HEK293T (cell line): Measurements from ENCODE around the gene SNTG2.

Experiments used
- ARNT ChIP-seq: fragments of 450-650 bp; IDR thresholded peaks from 2 replicates; pipeline ENCODE4 v1.6.1; 2017; ENCODE audit warnings: mild to moderate bottlenecking
- BHLHE40 ChIP-seq: fragments of 450-650 bp; IDR thresholded peaks from 2 replicates; pipeline ENCODE4 v1.6.1; 2016; ENCODE audit warnings: mild to moderate bottlenecking, moderate library complexity, borderline replicate concordance
- CTBP1 ChIP-seq: fragments of 450-650 bp; IDR thresholded peaks from 2 replicates; pipeline ENCODE4 v1.6.1; 2016; ENCODE audit warnings: borderline replicate concordance
- ELF4 ChIP-seq: fragments of 450-650 bp; IDR thresholded peaks from 2 replicates; pipeline ENCODE4 v1.6.1; 2017; ENCODE audit warnings: antibody characterized with exemption
- FOXA1 ChIP-seq: fragments of 450-650 bp; IDR thresholded peaks from 2 replicates; pipeline ENCODE4 v1.6.1; 2016; ENCODE audit warnings: mild to moderate bottlenecking
- FOXK2 ChIP-seq: fragments of 450-650 bp; IDR thresholded peaks from 2 replicates; pipeline ENCODE4 v1.6.1; 2016; ENCODE audit warnings: mild to moderate bottlenecking
- FOXM1 ChIP-seq: fragments of 450-650 bp; IDR thresholded peaks from 2 replicates; pipeline ENCODE4 v1.6.1; 2017; ENCODE audit warnings: mild to moderate bottlenecking, borderline replicate concordance
- HDGF ChIP-seq: fragments of 450-650 bp; IDR thresholded peaks from 2 replicates; pipeline ENCODE4 v1.6.1; 2017; ENCODE audit warnings: antibody characterized with exemption, borderline replicate concordance
- L3MBTL2 ChIP-seq: fragments of 450-650 bp; conservative IDR thresholded peaks from 2 replicates; pipeline ENCODE4 v1.6.1; 2016; ENCODE audit warnings: mild to moderate bottlenecking
- NFRKB ChIP-seq: fragments of 450-650 bp; IDR thresholded peaks from 2 replicates; pipeline ENCODE4 v1.6.1; 2016; ENCODE audit warnings: mild to moderate bottlenecking, moderate library complexity
- SP1 ChIP-seq: fragments of 450-650 bp; IDR thresholded peaks from 2 replicates; pipeline ENCODE4 v1.6.1; 2017
- SUZ12 ChIP-seq: fragments of 450-650 bp; IDR thresholded peaks from 2 replicates; pipeline ENCODE4 v1.6.1; 2016; ENCODE audit warnings: mild to moderate bottlenecking
- TARDBP ChIP-seq: fragments of 450-650 bp; IDR thresholded peaks from 2 replicates; pipeline ENCODE4 v1.6.1; 2016

- no peak for TF ChIP-seq HDGF
- no peak for TF ChIP-seq CTBP1
- TF ChIP-seq SP1 = no peak
- TF ChIP-seq SUZ12 = no peak
- TF ChIP-seq FOXK2 = no peak
- TF ChIP-seq FOXA1 = no peak
- TF ChIP-seq FOXM1 = no peak
- no peak for TF ChIP-seq BHLHE40
- TF ChIP-seq L3MBTL2 = no peak
- TF ChIP-seq NFRKB = no peak
- no peak for TF ChIP-seq TARDBP
- no peak for TF ChIP-seq ARNT
- TF ChIP-seq ELF4 = no peak
Measured at GRCh38 chr2:1140389-1141003, 189.8 kb downstream of the SNTG2 start.
